AG04449 (cell line): Measurements from ENCODE around the gene DAPK2.

Source experiments
- CTCF ChIA-PET: fragments of 350-600 bp; formaldehyde crosslinking; extraction: SDS; loops from one replicate; lab custom pipeline; 2021; ENCODE audit warnings: antibody characterized with exemption; lab: Yijun Ruan, JAX
- POLR2A ChIA-PET: fragments of 400-600, 350-600 bp; formaldehyde crosslinking; extraction: SDS; loops from one replicate; lab custom pipeline; 2020; ENCODE audit warnings: antibody characterized with exemption, inconsistent platforms; lab: Yijun Ruan, JAX
- DNase-seq: peaks from one replicate; pipeline ENCODE4 v3.0.0-alpha.2; 2010; ENCODE audit warnings: low read depth, low spot score
- H3K4me3 ChIP-seq: 2 replicates; pipeline ENCODE4 v1.5.1; 2011; ENCODE audit warnings: low read depth, mild to moderate bottlenecking, control low read depth, low read length
- TF ChIP-seq, protein P1 (sequence below): IDR thresholded peaks from one replicate; pipeline ENCODE4 v1.5.1; 2011; ENCODE audit warnings: mild to moderate bottlenecking, moderate library complexity, low read length, control low read depth, inconsistent platforms; ENCODE audit not compliant: insufficient read depth; ENCODE audit errors: missing control alignments

The DAPK2 gene

DNA sequence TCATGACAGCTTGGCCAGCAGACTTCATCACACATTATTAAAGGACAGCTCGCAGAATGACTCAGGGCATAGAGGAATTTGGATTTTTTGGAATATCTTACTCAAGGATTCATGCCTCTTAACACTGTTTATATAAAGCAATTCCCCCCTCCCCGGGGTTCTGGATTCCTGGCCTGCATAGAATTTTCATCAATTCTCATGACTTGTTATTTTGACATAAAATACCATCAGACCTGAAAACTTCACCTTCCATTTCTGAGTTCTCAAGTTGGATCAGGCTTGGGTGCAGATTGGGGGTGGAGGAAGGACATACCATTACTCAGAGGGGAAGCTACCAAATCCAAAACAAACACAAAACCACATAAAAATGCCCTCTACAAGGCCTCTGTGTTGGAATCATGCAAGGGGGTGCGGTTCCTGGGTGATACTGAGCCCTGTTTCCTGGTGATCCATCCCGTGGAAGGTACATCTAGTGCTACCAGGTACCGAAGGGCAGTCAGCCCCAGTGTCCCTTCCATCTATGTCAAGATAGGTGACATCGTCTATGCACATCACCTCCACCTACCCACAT is 95.3 kb downstream of the DAPK2 start:
- peak; percentile 86 for DNase-seq
- POLR2A ChIA-PET = no interaction called here
- TF ChIP-seq, protein P1, sequence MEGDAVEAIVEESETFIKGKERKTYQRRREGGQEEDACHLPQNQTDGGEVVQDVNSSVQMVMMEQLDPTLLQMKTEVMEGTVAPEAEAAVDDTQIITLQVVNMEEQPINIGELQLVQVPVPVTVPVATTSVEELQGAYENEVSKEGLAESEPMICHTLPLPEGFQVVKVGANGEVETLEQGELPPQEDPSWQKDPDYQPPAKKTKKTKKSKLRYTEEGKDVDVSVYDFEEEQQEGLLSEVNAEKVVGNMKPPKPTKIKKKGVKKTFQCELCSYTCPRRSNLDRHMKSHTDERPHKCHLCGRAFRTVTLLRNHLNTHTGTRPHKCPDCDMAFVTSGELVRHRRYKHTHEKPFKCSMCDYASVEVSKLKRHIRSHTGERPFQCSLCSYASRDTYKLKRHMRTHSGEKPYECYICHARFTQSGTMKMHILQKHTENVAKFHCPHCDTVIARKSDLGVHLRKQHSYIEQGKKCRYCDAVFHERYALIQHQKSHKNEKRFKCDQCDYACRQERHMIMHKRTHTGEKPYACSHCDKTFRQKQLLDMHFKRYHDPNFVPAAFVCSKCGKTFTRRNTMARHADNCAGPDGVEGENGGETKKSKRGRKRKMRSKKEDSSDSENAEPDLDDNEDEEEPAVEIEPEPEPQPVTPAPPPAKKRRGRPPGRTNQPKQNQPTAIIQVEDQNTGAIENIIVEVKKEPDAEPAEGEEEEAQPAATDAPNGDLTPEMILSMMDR = no peak
- CTCF ChIA-PET = interaction anchor here (1.0 to 1.3 kb wide), 2 partner anchors 94 to 96 kb away, joined by 3 read pairs; no protein-coding TSS in a partner anchor
- H3K4me3 ChIP-seq = no peak overlapping the region

DNA sequence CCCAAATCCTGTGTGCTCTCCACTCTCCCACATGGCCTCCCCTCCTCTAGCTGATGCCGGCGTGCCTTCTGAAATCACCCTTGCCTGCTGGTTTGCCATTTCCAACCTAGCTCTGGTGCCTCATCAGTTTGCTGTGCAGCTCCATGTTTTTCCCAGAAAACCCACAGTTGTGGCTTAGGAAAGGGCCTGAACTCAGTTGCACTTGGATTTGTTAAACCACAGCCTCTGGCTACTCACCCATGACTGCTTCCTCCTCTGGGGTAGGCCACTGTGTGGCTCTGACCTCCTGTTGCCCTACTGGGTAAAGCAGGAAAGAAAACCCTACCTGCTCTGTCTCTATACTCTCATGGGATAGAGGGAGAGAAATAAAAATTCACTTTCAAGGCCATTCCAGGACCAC is 97.3 kb downstream of the DAPK2 start:
- ChIA-PET CTCF (interaction anchor here (2.1 kb wide), 1 partner anchor 10 kb away, joined by 5 read pairs; no protein-coding TSS in a partner anchor), POLR2A (no interaction called here)
- TF ChIP-seq, protein P1 = no peak
- H3K4me3 ChIP-seq = no peak overlapping the region
- DNase-seq = no peak

DNA sequence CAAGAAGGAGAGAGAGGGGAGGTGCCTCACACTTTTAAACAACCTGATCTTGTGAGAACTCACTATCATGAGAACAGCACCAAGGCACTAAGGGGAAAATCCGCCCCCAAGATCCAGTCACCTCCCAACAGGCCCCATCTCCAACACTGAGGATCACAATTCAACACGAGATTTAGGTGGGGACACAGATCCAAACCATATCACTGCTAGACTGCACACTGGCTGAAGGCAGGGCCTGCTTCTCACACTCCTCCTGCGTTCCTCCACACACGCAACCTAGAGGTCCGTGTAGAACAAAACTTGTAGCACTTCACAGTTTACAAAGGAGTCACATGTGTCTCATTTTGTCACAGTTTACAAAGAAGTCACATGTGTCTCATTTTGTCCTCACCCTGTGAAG is 97.8 kb downstream of the DAPK2 start:
- ChIA-PET POLR2A (no interaction called here), CTCF (interaction anchor here (1.2 to 4.9 kb wide), 3 partner anchors 9 to 57 kb away, joined by 3 to 20 read pairs (median 5); no protein-coding TSS in a partner anchor)
- TF ChIP-seq, protein P1 = no peak
- no peak for DNase-seq
- H3K4me3 ChIP-seq = no peak overlapping the region

DNA sequence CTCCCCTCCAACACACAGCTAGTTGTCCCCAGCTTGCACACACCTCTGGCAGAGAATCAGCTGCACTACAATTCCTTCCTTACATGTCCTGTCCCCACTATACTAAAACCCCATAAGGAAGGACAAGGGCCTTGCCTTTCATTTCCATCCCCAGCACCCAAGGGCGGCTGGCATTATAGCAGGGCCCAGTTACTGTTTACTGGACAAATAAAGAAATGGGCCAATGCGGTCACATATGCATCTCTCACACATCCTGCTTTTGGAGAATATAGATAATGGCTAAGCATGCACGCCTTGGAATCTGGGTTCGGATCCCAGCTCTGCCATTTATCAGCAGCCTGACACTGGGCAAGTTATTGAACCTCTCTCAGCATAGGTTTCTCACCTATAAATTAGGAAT is 99.1 kb downstream of the DAPK2 start:
- H3K4me3 ChIP-seq = no peak overlapping the region
- POLR2A ChIA-PET = no interaction called here
- TF ChIP-seq, protein P1 = no peak
- no peak for DNase-seq
- CTCF ChIA-PET = interaction anchor here (0.7 to 6.1 kb wide), 11 partner anchors 8 to 121 kb away, joined by 3 to 76 read pairs (median 14); no protein-coding TSS in a partner anchor

DNA sequence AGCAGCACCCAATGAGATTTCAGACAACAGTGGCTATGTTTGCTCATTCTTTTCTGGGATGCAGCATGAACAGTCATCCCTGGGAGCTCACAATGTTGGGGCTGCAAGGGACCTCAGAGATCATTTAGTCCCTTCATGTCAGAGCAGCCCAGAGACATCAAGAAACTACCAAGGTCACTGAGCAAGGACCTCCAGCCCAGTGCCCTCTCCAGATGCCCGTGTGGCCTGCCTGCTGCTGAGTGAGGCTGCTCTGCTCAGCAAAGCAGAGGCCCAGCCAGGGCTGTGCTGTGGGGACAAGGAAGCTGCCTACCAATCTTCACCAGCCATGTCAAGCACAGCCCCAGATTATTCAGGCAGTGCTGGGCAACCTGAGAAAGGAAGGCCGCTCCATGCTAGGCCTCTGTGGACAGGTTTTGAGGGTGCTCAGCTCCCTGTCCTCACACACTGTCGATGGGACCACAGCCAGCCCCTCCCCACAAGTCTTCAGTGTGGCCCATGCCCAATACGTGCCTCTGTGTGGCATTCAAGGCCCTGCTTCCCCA is 99.7 kb downstream of the DAPK2 start:
- ChIA-PET POLR2A (interaction anchor here (0.7 kb wide), 1 partner anchor 834 kb away, joined by 3 read pairs; no protein-coding TSS in a partner anchor), CTCF (interaction anchor here (0.7 to 6.1 kb wide), 24 partner anchors 8 to 267 kb away, joined by 3 to 76 read pairs (median 8); partner anchors contain the start of gene DAPK2)
- no peak for DNase-seq
- no peak overlapping the region for H3K4me3 ChIP-seq
- TF ChIP-seq, protein P1 = no peak

DNA sequence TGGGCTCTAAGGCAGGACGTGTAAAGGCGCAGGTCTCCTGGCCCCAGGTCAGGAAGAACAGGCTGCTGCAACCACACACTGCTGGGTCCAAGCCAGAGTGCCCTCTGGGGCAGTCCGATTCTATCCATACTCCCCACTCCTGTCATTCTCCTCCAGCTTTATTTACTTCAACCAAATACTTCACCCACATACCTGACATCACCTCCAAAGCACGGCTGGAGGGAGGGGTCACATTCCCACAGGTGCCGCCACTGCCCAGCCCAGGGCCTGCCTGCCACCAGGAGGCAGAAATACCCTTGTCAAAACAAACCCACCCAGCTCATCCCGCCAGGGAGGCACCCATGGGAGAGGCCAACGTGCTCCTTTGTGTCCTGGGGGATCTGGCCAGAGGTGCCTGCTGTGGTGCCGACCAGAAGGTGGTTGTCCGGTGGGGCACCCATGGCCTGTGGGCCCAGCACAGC is 100.4 kb downstream of the DAPK2 start:
- no peak overlapping the region for H3K4me3 ChIP-seq
- ChIA-PET CTCF (interaction anchor here (0.7 to 6.1 kb wide), 54 partner anchors 8 to 282 kb away, joined by 3 to 76 read pairs (median 6); partner anchors contain the start of gene DAPK2), POLR2A (interaction anchor here (0.7 kb wide), 1 partner anchor 833 kb away, joined by 3 read pairs; no protein-coding TSS in a partner anchor)
- DNase-seq = no peak
- TF ChIP-seq, protein P1 = no peak
